IPS-18a (cell line): ENCODE results near the gene TIMP4.

ENCODE experiments used
- H3K27ac ChIP-seq: one replicate; pipeline ENCODE4 v1.5.1; 2013; ENCODE audit warnings: low read length
- H3K27me3 ChIP-seq: one replicate; pipeline ENCODE4 v1.6.1; 2013; ENCODE audit warnings: mild to moderate bottlenecking, low read length; ENCODE audit not compliant: control insufficient read depth, insufficient read depth
- H3K36me3 ChIP-seq: one replicate; pipeline ENCODE4 v1.6.1; 2013; ENCODE audit warnings: low read depth, low read length; ENCODE audit not compliant: control insufficient read depth
- H3K4me1 ChIP-seq: one replicate; pipeline ENCODE4 v1.6.1; 2013; ENCODE audit warnings: low read depth, low read length; ENCODE audit not compliant: control insufficient read depth
- H3K4me3 ChIP-seq: one replicate; pipeline ENCODE4 v1.5.1; 2013; ENCODE audit warnings: low read length
- H3K9ac ChIP-seq: one replicate; pipeline ENCODE4 v1.6.1; 2013; ENCODE audit warnings: mild to moderate bottlenecking, low read length, moderate library complexity
- H3K9me3 ChIP-seq: one replicate; pipeline ENCODE4 v1.6.1; 2013; ENCODE audit warnings: low read depth, low read length; ENCODE audit not compliant: control insufficient read depth

Gene TIMP4

DNA sequence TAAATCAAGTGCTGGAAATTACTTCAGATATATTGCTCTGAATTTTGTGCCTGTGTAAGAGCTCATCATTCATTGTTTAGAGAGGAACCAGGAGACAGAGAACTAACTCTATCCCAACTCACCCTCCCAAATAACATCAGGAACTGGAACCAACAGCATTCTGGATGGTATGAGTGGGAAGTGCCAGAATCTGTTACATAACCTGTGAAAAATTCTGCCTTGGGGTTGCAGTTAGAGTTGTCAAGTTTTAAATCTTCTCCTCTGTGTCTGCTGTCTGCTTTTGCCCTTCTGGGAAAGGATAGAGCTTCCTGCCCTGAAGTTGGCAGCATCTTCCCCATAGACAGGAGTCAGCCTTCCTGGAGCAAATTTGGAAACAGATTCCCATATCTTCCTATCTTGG, 41.2 kb downstream of the TIMP4 start:
- Histone ChIP-seq H3K4me3 (no peak overlapping the region), H3K9me3 (no peaks in the 10 kb centered on the region), H3K36me3 (no peaks in the 10 kb centered on the region), H3K9ac (no peak overlapping the region), H3K27ac (no peak overlapping the region), H3K4me1 (no peaks in the 10 kb centered on the region), H3K27me3 (no peaks in the 10 kb centered on the region)

DNA sequence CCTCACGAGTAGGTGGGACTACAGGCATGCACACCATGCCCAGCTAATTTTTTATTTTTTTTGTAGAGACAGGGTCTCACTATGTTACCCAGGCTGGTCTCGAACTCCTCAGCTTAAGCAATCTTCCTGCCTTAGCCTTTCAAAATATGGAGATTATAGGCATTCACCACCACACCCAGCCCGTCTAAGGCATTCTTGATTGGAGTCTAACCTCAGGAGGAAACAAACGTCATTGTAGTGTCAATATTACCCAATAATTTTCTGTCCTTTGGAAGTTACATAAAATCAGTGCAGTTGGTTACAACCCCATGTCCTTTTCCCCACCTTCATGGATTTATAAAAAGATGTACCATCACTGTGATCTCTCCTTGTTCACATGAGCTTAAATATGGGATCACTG, 41.8 kb downstream of the TIMP4 start:
- Histone ChIP-seq H3K4me1 (no peaks in the 10 kb centered on the region), H3K4me3 (no peak overlapping the region), H3K9me3 (no peaks in the 10 kb centered on the region), H3K36me3 (no peaks in the 10 kb centered on the region), H3K9ac (no peak overlapping the region), H3K27me3 (no peaks in the 10 kb centered on the region), H3K27ac (no peak overlapping the region)

DNA sequence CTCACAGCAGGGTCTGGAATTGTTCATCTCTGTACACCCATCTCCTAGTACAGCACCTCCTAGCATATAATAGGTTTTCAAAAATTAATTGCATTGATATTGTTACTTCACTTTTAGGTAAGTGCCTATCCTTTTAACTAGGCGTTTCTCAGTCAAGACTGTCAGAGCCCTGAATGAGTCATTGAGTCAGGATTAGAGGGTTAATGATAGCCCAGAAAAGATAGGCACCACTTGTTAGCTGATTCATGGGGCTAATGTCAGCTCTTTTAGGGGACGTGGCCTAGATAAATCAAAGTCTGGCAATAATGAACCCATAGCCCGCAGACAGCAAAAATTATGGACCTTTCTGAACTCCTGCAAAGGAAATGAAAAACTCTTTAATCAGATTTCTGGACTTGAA, 42.9 kb downstream of the TIMP4 start:
- Histone ChIP-seq H3K27me3 (no peaks in the 10 kb centered on the region), H3K9me3 (no peaks in the 10 kb centered on the region), H3K36me3 (no peaks in the 10 kb centered on the region)

DNA sequence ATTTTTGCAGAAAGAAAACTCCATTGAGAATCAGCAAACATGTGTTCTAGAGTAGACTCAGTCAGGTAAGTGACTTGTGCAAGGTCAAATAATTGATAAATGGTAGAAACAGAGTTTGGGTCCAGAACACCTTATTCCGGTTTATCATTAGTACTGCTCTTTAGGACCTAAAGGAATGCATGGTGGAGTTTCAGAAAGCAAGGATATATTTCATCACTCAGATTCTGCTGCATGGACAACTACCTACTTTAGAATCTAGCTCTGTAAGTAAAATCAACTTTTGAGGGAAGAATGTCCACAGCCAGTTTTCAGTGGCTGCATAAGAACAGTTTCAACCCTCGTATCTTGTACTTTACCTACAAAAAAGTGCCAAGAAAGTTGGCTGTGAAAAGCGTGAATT, 43.6 kb downstream of the TIMP4 start:
- no peaks in the 10 kb centered on the region for H3K4me1 ChIP-seq
- no peaks in the 10 kb centered on the region for H3K36me3 ChIP-seq
- no peak overlapping the region for H3K27ac ChIP-seq
- H3K9ac ChIP-seq = no peak overlapping the region
- H3K4me3 ChIP-seq = no peak overlapping the region
- H3K9me3 ChIP-seq = peaks cover 5% of the 10 kb centered on the region
- H3K27me3 ChIP-seq = no peaks in the 10 kb centered on the region

More for the DNA sequence above, 42.9 kb downstream of the TIMP4 start:
- Histone ChIP-seq H3K27ac (no peak overlapping the region), H3K4me3 (no peak overlapping the region), H3K9ac (no peak overlapping the region), H3K4me1 (no peaks in the 10 kb centered on the region)

DNA sequence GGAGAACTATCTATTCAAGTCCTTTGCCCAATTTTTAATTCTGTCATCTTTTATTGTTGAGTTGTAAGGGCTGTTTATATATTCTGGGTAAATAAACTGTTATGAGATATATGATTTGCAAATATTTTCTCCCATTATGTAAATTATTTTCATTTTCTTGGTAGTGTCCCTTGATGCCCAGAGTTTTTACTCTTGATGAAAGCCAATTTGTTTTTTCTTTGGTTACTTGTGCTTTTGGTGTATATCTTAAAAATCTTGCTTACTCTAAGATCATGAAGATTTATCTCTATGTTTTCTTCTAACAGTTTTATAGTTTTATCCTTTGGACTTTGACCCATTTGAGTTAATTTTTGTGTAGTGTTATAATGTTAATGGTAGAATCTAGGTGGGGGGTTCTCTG, 44.5 kb downstream of the TIMP4 start:
- Histone ChIP-seq H3K9ac (no peak overlapping the region), H3K27me3 (no peaks in the 10 kb centered on the region), H3K36me3 (no peaks in the 10 kb centered on the region), H3K9me3 (peaks cover 9% of the 10 kb centered on the region), H3K4me3 (no peak overlapping the region), H3K27ac (no peak overlapping the region), H3K4me1 (no peaks in the 10 kb centered on the region)

DNA sequence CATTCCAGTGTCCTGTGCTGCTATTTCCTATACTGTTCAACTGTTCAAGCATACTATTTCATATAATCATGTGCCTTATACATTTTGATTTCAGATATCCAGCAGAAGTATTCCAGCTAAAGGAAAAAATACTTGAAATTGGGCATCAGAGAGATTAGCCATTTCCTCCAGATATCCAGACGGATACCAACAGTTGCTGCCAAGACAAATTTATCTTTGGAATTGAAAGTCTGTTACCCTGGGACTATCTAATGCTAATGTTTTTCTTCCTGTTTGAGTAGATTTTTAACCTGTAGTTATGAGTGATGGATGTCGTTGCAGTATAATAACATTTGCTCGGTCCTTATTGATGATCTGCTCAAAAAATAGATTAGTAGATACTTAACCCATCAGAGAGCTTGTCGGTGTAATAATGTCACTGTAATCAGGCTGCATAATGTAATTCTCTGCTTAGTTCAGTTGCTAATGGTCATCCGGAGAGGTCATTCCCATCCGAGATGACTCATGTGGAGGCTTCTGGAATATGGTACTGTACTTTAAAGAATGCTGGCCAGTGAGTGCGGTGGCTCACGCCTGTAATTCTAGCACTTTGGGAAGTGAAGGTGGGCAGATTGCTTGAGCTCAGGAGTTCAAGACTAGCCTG, 51.5 kb downstream of the TIMP4 start:
- no peaks in the 10 kb centered on the region for H3K36me3 ChIP-seq
- no peaks in the 10 kb centered on the region for H3K4me1 ChIP-seq
- H3K27ac ChIP-seq = no peak overlapping the region
- H3K9ac ChIP-seq = no peak overlapping the region
- no peak overlapping the region for H3K4me3 ChIP-seq
- H3K9me3 ChIP-seq = peaks cover 9% of the 10 kb centered on the region
- no peaks in the 10 kb centered on the region for H3K27me3 ChIP-seq
